ENCODE data around the gene IPO4. TPM values are rescaled to one million over a fixed set of nuclear protein-coding genes. Genes with fewer than 3 reads are reported as not detected.

Gene IPO4
- total and polyA plus RNA-seq, 2 experiments from 2014 or later, result 32.0 to 34.5 TPM

- no peak overlapping the region for H3K4me3 ChIP-seq
- no peaks in the 10 kb centered on the region for H3K9me3 ChIP-seq (ENCODE audit: low read depth)
- H3K36me3 ChIP-seq, result peaks cover 34% of the 10 kb centered on the region
- no peaks in the 10 kb centered on the region for H3K27me3 ChIP-seq
- no peak for TF ChIP-seq CTCF (IDR thresholded peaks at IDR 0.05; ENCODE audit: low read depth, low read length)
- peak overlapping the region; percentile 65 for H3K27ac ChIP-seq
- peaks cover 11% of the 10 kb centered on the region for H3K4me1 ChIP-seq (ENCODE audit: low read depth)
- no peak for DNase-seq (ENCODE audit: low read depth in 1 of 2, low spot score in 1 of 2)
Observed at GRCh38 chr14:24160499-24160849, 28.1 kb downstream of the IPO4 start.

GRCh38 chr14:24159777-24160498, 28.7 kb downstream of the IPO4 start:
- Histone ChIP-seq H3K4me1 (ENCODE audit: low read depth) (peaks cover 11% of the 10 kb centered on the region), H3K36me3 (peaks cover 37% of the 10 kb centered on the region), H3K9me3 (ENCODE audit: low read depth) (no peaks in the 10 kb centered on the region), H3K27me3 (no peaks in the 10 kb centered on the region), H3K27ac (peak overlapping the region; percentile 65), H3K4me3 (no peak overlapping the region)
- TF ChIP-seq CTCF (IDR thresholded peaks at IDR 0.05; ENCODE audit: low read depth, low read length), result no peak
- no peak for DNase-seq (ENCODE audit: low read depth in 1 of 2, low spot score in 1 of 2)

- H3K27ac ChIP-seq, result no peak overlapping the region
- H3K4me1 ChIP-seq (ENCODE audit: low read depth), result peaks cover 11% of the 10 kb centered on the region
- no peaks in the 10 kb centered on the region for H3K9me3 ChIP-seq (ENCODE audit: low read depth)
- no peaks in the 10 kb centered on the region for H3K27me3 ChIP-seq
- no peak for DNase-seq (ENCODE audit: low read depth in 1 of 2, low spot score in 1 of 2)
- TF ChIP-seq CTCF (IDR thresholded peaks at IDR 0.05; ENCODE audit: low read depth, low read length), result no peak
- H3K4me3 ChIP-seq, result no peak overlapping the region
- peaks cover 41% of the 10 kb centered on the region for H3K36me3 ChIP-seq
Observed at GRCh38 chr14:24157331-24157730, 31.3 kb downstream of the IPO4 start.

- no peak for DNase-seq (ENCODE audit: low read depth in 1 of 2, low spot score in 1 of 2)
- Histone ChIP-seq H3K27me3 (no peaks in the 10 kb centered on the region), H3K9me3 (ENCODE audit: low read depth) (no peaks in the 10 kb centered on the region), H3K4me3 (no peak overlapping the region), H3K36me3 (peaks cover 46% of the 10 kb centered on the region), H3K4me1 (ENCODE audit: low read depth) (peaks cover 11% of the 10 kb centered on the region), H3K27ac (no peak overlapping the region)
- TF ChIP-seq CTCF (IDR thresholded peaks at IDR 0.05; ENCODE audit: low read depth, low read length), result no peak
Observed at GRCh38 chr14:24156840-24157239, 31.8 kb downstream of the IPO4 start.

GRCh38 chr14:24155100-24155499, 33.5 kb downstream of the IPO4 start:
- no peak overlapping the region for H3K27ac ChIP-seq
- no peaks in the 10 kb centered on the region for H3K9me3 ChIP-seq (ENCODE audit: low read depth)
- DNase-seq (ENCODE audit: low read depth in 1 of 2, low spot score in 1 of 2), result no peak
- H3K4me3 ChIP-seq, result no peak overlapping the region
- peaks cover 61% of the 10 kb centered on the region for H3K36me3 ChIP-seq
- no peaks in the 10 kb centered on the region for H3K4me1 ChIP-seq (ENCODE audit: low read depth)
- H3K27me3 ChIP-seq, result no peaks in the 10 kb centered on the region
- no peak for TF ChIP-seq CTCF (IDR thresholded peaks at IDR 0.05; ENCODE audit: low read depth, low read length)
